DOHH2 (cell line): ENCODE results near the gene CD27.

Experiments used
- H3F3A ChIP-seq: fragments of 200-600 bp; sonication (generic), shearing (Covaris generic); 2 replicates; pipeline ENCODE4 v1.6.0; 2016; ENCODE audit warnings: antibody characterized with exemption, mild to moderate bottlenecking; ENCODE audit not compliant: control insufficient read depth, insufficient read depth
- H3K27ac ChIP-seq: fragments of 200-600 bp; sonication (generic); 2 replicates; pipeline ENCODE4 v1.5.1; 2014; ENCODE audit warnings: low read depth, mild to moderate bottlenecking, low read length, moderate library complexity
- H3K27me3 ChIP-seq: fragments of 200-600 bp; sonication (generic); 2 replicates; pipeline ENCODE4 v1.6.1; 2014; ENCODE audit warnings: mild to moderate bottlenecking, low read length, mixed read lengths; ENCODE audit not compliant: control insufficient read depth
- H3K36me3 ChIP-seq: fragments of 200-600 bp; sonication (generic); 2 replicates; pipeline ENCODE4 v1.6.1; 2014; ENCODE audit warnings: mild to moderate bottlenecking, low read length, moderate library complexity, mixed read lengths; ENCODE audit not compliant: control insufficient read depth
- H3K4me1 ChIP-seq: fragments of 200-600 bp; sonication (generic); 2 replicates; pipeline ENCODE4 v1.6.1; 2014; ENCODE audit warnings: mild to moderate bottlenecking, low read length, mixed read lengths; ENCODE audit not compliant: control insufficient read depth
- H3K4me2 ChIP-seq: fragments of 200-600 bp; sonication (generic); 2 replicates; pipeline ENCODE4 v1.6.0; 2014; ENCODE audit warnings: mild to moderate bottlenecking, low read length, moderate library complexity
- H3K4me3 ChIP-seq: fragments of 200-600 bp; sonication (generic); 2 replicates; pipeline ENCODE4 v1.5.1; 2014; ENCODE audit warnings: mild to moderate bottlenecking, low read length, mixed read lengths
- H3K79me2 ChIP-seq: fragments of 200-600 bp; sonication (generic); 2 replicates; pipeline ENCODE4 v1.6.1; 2014; ENCODE audit warnings: mild to moderate bottlenecking, low read length, mixed read lengths; ENCODE audit not compliant: control insufficient read depth
- H3K9me2 ChIP-seq: fragments of 200-600 bp; sonication (generic); replicated peaks from 2 replicates; pipeline ENCODE4 v1.6.1; 2014; ENCODE audit warnings: mild to moderate bottlenecking, low read length, mixed read lengths; ENCODE audit not compliant: control insufficient read depth
- H3K9me3 ChIP-seq: fragments of 200-600 bp; sonication (generic); 2 replicates; pipeline ENCODE4 v1.6.1; 2014; ENCODE audit warnings: antibody characterized with exemption, low read length, mixed read lengths; ENCODE audit not compliant: control insufficient read depth, insufficient read depth
- H4K20me1 ChIP-seq: fragments of 200-600 bp; sonication (generic); 2 replicates; pipeline ENCODE4 v1.6.0; 2014; ENCODE audit warnings: low read depth, mild to moderate bottlenecking, antibody characterized with exemption, low read length, moderate library complexity; ENCODE audit not compliant: control insufficient read depth, insufficient read depth
- CTCF ChIP-seq: fragments of 200-600 bp; sonication (generic); IDR thresholded peaks from one replicate; pipeline ENCODE4 v1.5.1; 2014; ENCODE audit warnings: antibody characterized with exemption, mild to moderate bottlenecking, low read depth, low read length; ENCODE audit not compliant: poor library complexity, severe bottlenecking
- EZH2phosphoT487 ChIP-seq: fragments of 200-600 bp; sonication (generic); IDR thresholded peaks from 2 replicates; pipeline ENCODE4 v1.6.1; 2017; ENCODE audit warnings: borderline replicate concordance, mild to moderate bottlenecking, antibody characterized with exemption, low read length, moderate library complexity, mixed read lengths

The CD27 gene

GRCh38 chr12:6416596-6416995, 28.2 kb upstream of the CD27 start:
- Histone ChIP-seq H3K4me3 (no peak overlapping the region), H3K9me2 (no peaks in the 10 kb centered on the region), H4K20me1 (no peaks in the 10 kb centered on the region), H3K79me2 (no peaks in the 10 kb centered on the region), H3K27ac (no peak overlapping the region), H3K4me1 (peaks cover 11% of the 10 kb centered on the region), H3K27me3 (peaks cover 3% of the 10 kb centered on the region), H3F3A (0 out of 2 replicates have a peak, but pooled peaks cover 2% of the 10 kb centered on the region), H3K9me3 (no peaks in the 10 kb centered on the region), H3K4me2 (no peak overlapping the region), H3K36me3 (no peaks in the 10 kb centered on the region)
- no peak for TF ChIP-seq CTCF
- no peak for TF ChIP-seq EZH2phosphoT487

- H3K9me2 ChIP-seq: no peaks in the 10 kb centered on the region
- H3K4me1 ChIP-seq: peaks cover 19% of the 10 kb centered on the region
- no peaks in the 10 kb centered on the region for H3K9me3 ChIP-seq
- no peaks in the 10 kb centered on the region for H4K20me1 ChIP-seq
- 0 out of 2 replicates have a peak, but pooled peaks cover 2% of the 10 kb centered on the region for H3F3A ChIP-seq
- H3K4me2 ChIP-seq: no peak overlapping the region
- no peaks in the 10 kb centered on the region for H3K79me2 ChIP-seq
- TF ChIP-seq CTCF (no peak), EZH2phosphoT487 (no peak)
- H3K27me3 ChIP-seq: peaks cover 3% of the 10 kb centered on the region
- H3K27ac ChIP-seq: no peak overlapping the region
- no peaks in the 10 kb centered on the region for H3K36me3 ChIP-seq
- no peak overlapping the region for H3K4me3 ChIP-seq
Observed at GRCh38 chr12:6418796-6419195, 26.0 kb upstream of the CD27 start.

GRCh38 chr12:6420364-6420763, 24.4 kb upstream of the CD27 start:
- Histone ChIP-seq H3K4me1 (peaks cover 35% of the 10 kb centered on the region), H3K36me3 (no peaks in the 10 kb centered on the region), H3F3A (peaks cover 12% of the 10 kb centered on the region), H3K27ac (no peak overlapping the region), H3K27me3 (peaks cover 3% of the 10 kb centered on the region), H4K20me1 (no peaks in the 10 kb centered on the region), H3K4me3 (no peak overlapping the region), H3K9me3 (no peaks in the 10 kb centered on the region), H3K4me2 (no peak overlapping the region), H3K9me2 (no peaks in the 10 kb centered on the region), H3K79me2 (no peaks in the 10 kb centered on the region)
- TF ChIP-seq EZH2phosphoT487 (no peak), CTCF (no peak)
